ENCODE results near the gene ZBTB7B.

ZBTB7B gene

DNA sequence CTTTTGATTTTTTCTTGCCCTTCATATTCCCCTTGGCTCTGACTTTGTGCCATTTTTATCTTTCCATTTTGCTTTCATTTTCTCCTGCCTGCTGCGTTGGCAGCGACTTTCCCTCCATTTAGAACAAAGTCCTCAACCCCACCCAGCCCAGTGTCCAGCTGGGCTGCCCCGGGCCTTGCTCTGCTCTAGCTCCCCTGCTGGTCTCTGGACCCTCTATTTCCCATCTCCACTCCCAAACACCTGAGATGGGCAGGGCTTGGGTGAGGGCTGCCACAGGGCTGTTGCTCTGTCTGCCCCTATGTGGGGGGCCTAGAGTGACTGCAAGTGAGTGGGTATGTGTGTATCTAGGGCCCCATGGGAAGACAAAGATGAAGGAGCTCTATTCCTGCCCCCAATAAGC lies 41.2 kb downstream of the ZBTB7B start:
- Mint-ChIP-seq H3K36me3 (ENCODE audit: low read depth) (no peaks in the 10 kb centered on the region), H3K4me1 (ENCODE audit: low read depth) (peaks cover 26% of the 10 kb centered on the region), H3K4me3 (no peak overlapping the region), H3K9me3 (no peaks in the 10 kb centered on the region), H3K27ac (peak overlapping the region; percentile 6), H3K27me3 (peaks cover 29% of the 10 kb centered on the region)
- intact Hi-C loops (cut with micrococcal nuclease): no loop called here

GRCh38 chr1:155044365-155044764 lies 41.8 kb downstream of the ZBTB7B start:
- intact Hi-C loops (cut with micrococcal nuclease): no loop called here
- Mint-ChIP-seq H3K36me3 (ENCODE audit: low read depth) (no peaks in the 10 kb centered on the region), H3K27me3 (peaks cover 24% of the 10 kb centered on the region), H3K4me1 (ENCODE audit: low read depth) (peaks cover 21% of the 10 kb centered on the region), H3K27ac (peak overlapping the region; percentile 42), H3K4me3 (no peak overlapping the region), H3K9me3 (no peaks in the 10 kb centered on the region)

GRCh38 chr1:155044812-155045657 lies 42.4 kb downstream of the ZBTB7B start:
- no peak overlapping the region for H3K4me3 Mint-ChIP-seq
- H3K27me3 Mint-ChIP-seq: peaks cover 21% of the 10 kb centered on the region
- intact Hi-C loops (cut with micrococcal nuclease): loop anchor here (1.0 kb wide), 2 partner anchors 16 to 39 kb away; no protein-coding TSS in a partner anchor
- no peaks in the 10 kb centered on the region for H3K36me3 Mint-ChIP-seq (ENCODE audit: low read depth)
- H3K27ac Mint-ChIP-seq: peak overlapping the region; percentile 42
- H3K9me3 Mint-ChIP-seq: no peaks in the 10 kb centered on the region
- peaks cover 26% of the 10 kb centered on the region for H3K4me1 Mint-ChIP-seq (ENCODE audit: low read depth)

DNA sequence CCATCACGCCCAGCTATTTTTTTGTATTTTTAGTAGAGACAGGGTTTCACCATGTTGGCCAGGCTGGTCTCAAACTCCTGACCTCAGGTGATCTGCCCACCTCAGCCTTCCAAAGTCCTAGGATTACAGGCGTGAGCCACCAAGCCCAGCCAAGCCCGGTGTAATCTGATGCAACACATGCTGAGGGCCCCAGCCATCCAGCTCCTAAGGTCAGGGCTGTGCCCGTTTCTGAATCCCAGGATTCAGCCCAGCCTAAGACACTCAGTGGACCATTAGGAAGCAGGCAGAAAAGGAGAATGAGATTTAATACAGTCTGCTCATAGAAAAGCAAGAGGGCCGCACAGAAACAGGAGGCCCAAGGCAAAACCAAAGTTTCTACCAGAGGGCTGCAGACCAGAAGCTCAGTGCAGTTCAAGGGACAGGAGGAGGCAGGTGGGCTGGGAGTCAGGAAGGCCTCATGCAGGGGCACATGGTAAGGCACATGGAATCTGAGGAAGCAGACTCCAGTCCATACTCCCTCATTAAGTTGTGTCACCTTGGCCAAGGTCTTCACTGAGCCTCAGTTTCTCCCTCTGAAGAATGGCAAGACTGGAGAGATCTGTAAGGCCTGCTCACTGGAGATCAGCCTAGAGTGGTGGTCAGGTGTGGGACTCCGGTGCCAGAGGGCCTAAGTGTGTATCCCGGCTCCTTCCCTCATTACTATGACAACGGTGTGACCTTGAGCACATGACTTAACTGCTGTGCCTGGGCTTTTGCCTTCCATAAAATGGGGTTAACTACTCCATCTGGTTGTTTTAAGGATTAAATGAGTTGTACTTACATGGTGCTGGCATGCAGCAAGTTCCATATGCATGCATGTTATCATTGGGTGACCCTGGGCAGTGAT lies 46.1 kb downstream of the ZBTB7B start:
- H3K27ac Mint-ChIP-seq: no peak overlapping the region
- no peak overlapping the region for H3K4me3 Mint-ChIP-seq
- H3K27me3 Mint-ChIP-seq: peaks cover 3% of the 10 kb centered on the region
- intact Hi-C loops (cut with micrococcal nuclease): no loop called here
- no peaks in the 10 kb centered on the region for H3K9me3 Mint-ChIP-seq
- H3K4me1 Mint-ChIP-seq (ENCODE audit: low read depth): peaks cover 53% of the 10 kb centered on the region
- peaks cover 23% of the 10 kb centered on the region for H3K36me3 Mint-ChIP-seq (ENCODE audit: low read depth)

GRCh38 chr1:155049651-155050559 lies 47.3 kb downstream of the ZBTB7B start:
- Mint-ChIP-seq H3K36me3 (ENCODE audit: low read depth) (peaks cover 34% of the 10 kb centered on the region), H3K27me3 (peaks cover 3% of the 10 kb centered on the region), H3K9me3 (no peaks in the 10 kb centered on the region), H3K27ac (peak overlapping the region; percentile 90), H3K4me3 (peak overlapping the region; percentile 87), H3K4me1 (ENCODE audit: low read depth) (peaks cover 45% of the 10 kb centered on the region)
- intact Hi-C loops (cut with micrococcal nuclease): loop anchor here (2.0 to 5.0 kb wide), 2 partner anchors 33 to 113 kb away; partner anchors contain the start of gene PMVK

DNA sequence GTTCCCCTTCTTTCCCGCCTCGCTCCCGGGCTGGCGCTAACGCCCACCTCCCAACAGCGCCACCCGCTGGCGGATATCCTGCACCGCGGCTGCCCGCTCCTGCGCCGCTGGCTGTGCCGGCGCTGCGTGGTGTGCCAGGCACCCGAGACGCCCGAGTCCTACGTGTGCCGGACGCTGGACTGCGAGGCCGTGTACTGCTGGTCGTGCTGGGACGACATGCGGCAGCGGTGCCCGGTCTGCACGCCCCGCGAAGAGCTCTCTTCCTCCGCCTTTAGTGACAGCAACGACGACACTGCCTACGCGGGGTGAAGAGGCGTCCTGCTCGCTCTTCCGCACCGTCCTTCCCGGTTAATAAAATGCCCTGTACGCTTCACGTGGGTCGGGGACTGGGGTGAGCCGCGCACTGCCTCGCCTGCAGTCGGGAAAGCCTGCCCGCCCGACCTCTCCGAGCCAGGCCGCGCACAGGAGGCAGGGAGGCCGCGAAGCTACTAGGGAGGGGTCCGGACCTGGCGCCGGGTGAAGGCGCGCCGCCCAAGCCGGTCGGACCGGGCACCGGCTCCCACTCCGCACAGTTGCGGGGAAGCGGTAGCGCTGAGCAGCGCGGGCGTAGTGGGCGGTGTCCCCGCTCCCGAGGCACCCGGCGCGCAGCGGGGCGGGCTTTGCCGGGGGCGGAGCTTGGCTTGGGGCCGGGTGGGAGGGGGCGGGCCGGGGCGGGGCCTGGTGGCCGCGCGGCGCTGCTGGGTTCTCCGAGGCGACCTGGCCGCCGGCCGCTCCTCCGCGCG lies 48.1 kb downstream of the ZBTB7B start, which contains the start of gene ADAM15:
TSS of gene ADAM15 (plus strand) at position 757 of the 782 bp plus-strand sequence. CDS start 71 bp downstream, outside the sequence.
- H3K36me3 Mint-ChIP-seq (ENCODE audit: low read depth): peaks cover 42% of the 10 kb centered on the region
- H3K4me1 Mint-ChIP-seq (ENCODE audit: low read depth): peaks cover 37% of the 10 kb centered on the region
- peak within 1 kb of the TSS; percentile 87 for H3K4me3 Mint-ChIP-seq
- H3K9me3 Mint-ChIP-seq: no peaks in the 10 kb centered on the region
- H3K27me3 Mint-ChIP-seq: peaks cover 3% of the 10 kb centered on the region
- intact Hi-C loops (cut with micrococcal nuclease): loop anchor here (1.0 to 5.0 kb wide), 3 partner anchors 33 to 114 kb away; partner anchors contain the start of genes CKS1B and PMVK
- peak within 1 kb of the TSS; percentile 90 for H3K27ac Mint-ChIP-seq

DNA sequence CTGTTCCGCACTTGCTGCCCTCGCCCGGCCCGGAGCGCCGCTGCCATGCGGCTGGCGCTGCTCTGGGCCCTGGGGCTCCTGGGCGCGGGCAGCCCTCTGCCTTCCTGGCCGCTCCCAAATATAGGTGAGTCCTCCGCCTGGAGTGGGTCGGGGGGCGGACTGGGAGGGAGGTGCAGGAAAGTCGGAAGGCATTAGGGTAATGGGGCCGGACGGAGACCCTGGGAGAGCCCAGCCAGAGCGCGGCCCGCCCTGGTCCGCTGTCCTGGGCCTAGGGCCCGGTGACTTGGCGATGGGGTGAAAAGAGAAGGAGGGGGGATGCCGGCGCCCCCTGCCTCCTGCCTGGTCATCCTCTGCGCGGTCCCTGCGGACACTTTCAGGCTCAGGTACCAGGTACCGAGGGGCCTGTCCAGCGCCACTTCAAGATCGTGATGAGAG lies 48.8 kb downstream of the ZBTB7B start:
- peaks cover 40% of the 10 kb centered on the region for H3K4me1 Mint-ChIP-seq (ENCODE audit: low read depth)
- H3K36me3 Mint-ChIP-seq (ENCODE audit: low read depth): peaks cover 48% of the 10 kb centered on the region
- no peaks in the 10 kb centered on the region for H3K9me3 Mint-ChIP-seq
- H3K27ac Mint-ChIP-seq: peak overlapping the region; percentile 90
- intact Hi-C loops (cut with micrococcal nuclease): loop anchor here (1.0 to 5.0 kb wide), 3 partner anchors 34 to 115 kb away; partner anchors contain the start of genes CKS1B and PMVK
- H3K4me3 Mint-ChIP-seq: peak overlapping the region; percentile 87
- H3K27me3 Mint-ChIP-seq: peaks cover 2% of the 10 kb centered on the region

GRCh38 chr1:155051777-155052398 lies 49.3 kb downstream of the ZBTB7B start:
- peak overlapping the region; percentile 87 for H3K4me3 Mint-ChIP-seq
- H3K27ac Mint-ChIP-seq: peak overlapping the region; percentile 90
- peaks cover 41% of the 10 kb centered on the region for H3K4me1 Mint-ChIP-seq (ENCODE audit: low read depth)
- intact Hi-C loops (cut with micrococcal nuclease): loop anchor here (1.0 to 5.0 kb wide), 3 partner anchors 35 to 115 kb away; partner anchors contain the start of genes CKS1B and PMVK
- no peaks in the 10 kb centered on the region for H3K9me3 Mint-ChIP-seq
- peaks cover 53% of the 10 kb centered on the region for H3K36me3 Mint-ChIP-seq (ENCODE audit: low read depth)
- H3K27me3 Mint-ChIP-seq: no peaks in the 10 kb centered on the region

- Mint-ChIP-seq H3K9me3 (no peaks in the 10 kb centered on the region), H3K4me3 (peak overlapping the region; percentile 87), H3K4me1 (ENCODE audit: low read depth) (peaks cover 41% of the 10 kb centered on the region), H3K36me3 (ENCODE audit: low read depth) (peaks cover 62% of the 10 kb centered on the region), H3K27me3 (no peaks in the 10 kb centered on the region), H3K27ac (peak overlapping the region; percentile 90)
- intact Hi-C loops (cut with micrococcal nuclease): loop anchor here (5.0 kb wide), 1 partner anchor 35 kb away; no protein-coding TSS in a partner anchor
These were observed 50.1 kb downstream of the ZBTB7B start for GRCh38 chr1:155052439-155053395.

DNA sequence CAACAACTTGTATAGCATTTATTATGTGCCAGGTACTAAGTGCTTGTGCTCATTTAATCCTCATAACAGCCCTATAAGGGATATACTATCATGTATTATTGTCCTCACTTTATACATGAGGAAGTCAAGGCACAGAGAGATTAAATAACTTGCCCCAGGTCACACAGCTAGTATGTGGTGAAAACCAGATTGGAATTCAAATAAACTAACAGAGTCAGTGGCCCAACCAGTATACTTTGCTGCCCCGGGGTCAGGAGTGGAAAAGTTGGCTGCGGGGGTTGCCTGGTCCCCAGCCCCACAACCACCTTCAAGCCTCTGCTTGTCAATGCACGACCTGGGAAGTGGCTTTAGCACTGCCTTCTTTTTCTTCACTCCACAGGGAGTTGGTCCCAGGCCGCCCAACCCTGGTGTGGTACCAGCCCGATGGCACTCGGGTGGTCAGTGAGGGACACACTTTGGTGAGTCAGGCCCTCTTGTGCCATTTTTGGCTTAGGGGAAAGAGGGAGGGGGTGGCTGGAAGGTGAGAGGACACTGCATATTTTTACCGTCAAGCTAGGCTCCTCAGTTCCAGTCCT lies 51.0 kb downstream of the ZBTB7B start:
- H3K36me3 Mint-ChIP-seq (ENCODE audit: low read depth): peaks cover 71% of the 10 kb centered on the region
- no peaks in the 10 kb centered on the region for H3K9me3 Mint-ChIP-seq
- peaks cover 41% of the 10 kb centered on the region for H3K4me1 Mint-ChIP-seq (ENCODE audit: low read depth)
- no peak overlapping the region for H3K4me3 Mint-ChIP-seq
- intact Hi-C loops (cut with micrococcal nuclease): loop anchor here (5.0 kb wide), 1 partner anchor 36 kb away; no protein-coding TSS in a partner anchor
- H3K27me3 Mint-ChIP-seq: no peaks in the 10 kb centered on the region
- H3K27ac Mint-ChIP-seq: no peak overlapping the region

GRCh38 chr1:155057104-155057503 lies 54.5 kb downstream of the ZBTB7B start:
- peaks cover 99% of the 10 kb centered on the region for H3K36me3 Mint-ChIP-seq (ENCODE audit: low read depth)

More at GRCh38 chr1:155057104-155057503, 54.5 kb downstream of the ZBTB7B start:
- no peak overlapping the region for H3K27ac Mint-ChIP-seq
- intact Hi-C loops (cut with micrococcal nuclease): no loop called here
- peaks cover 44% of the 10 kb centered on the region for H3K4me1 Mint-ChIP-seq (ENCODE audit: low read depth)
- H3K4me3 Mint-ChIP-seq: no peak overlapping the region
- H3K9me3 Mint-ChIP-seq: no peaks in the 10 kb centered on the region
- H3K27me3 Mint-ChIP-seq: peaks cover 2% of the 10 kb centered on the region
